GM20431 (cell line): ENCODE results near the gene TRMT5.

Experiments used
- in situ Hi-C: fragments of 300-500 bp; cut with MseI, MboI; formaldehyde crosslinking; loops from one replicate; pipeline ENCODE4 v1.15.0; 2020; ENCODE audit warnings: low sequenced_read_pairs; ENCODE audit not compliant: unreplicated experiment

TRMT5 gene

GRCh38 chr14:60980811-60981632 lies at the start of gene TRMT5, which contains the start of gene SLC38A6:
TSS of gene TRMT5 (minus strand) at chr14:60981079. CDS start at chr14:60980973, 106 bp downstream.
TSS of gene SLC38A6 (plus strand) at chr14:60981245. CDS start at chr14:60981278, 33 bp downstream.
- in situ Hi-C loops, result no loop called here

GRCh38 chr14:61026526-61026925 lies 45.6 kb upstream of the TRMT5 start:
- in situ Hi-C loops, result loop anchor here (10.0 kb wide), 1 partner anchor 382 kb away; the partner anchor contains the start of gene SIX1

DNA sequence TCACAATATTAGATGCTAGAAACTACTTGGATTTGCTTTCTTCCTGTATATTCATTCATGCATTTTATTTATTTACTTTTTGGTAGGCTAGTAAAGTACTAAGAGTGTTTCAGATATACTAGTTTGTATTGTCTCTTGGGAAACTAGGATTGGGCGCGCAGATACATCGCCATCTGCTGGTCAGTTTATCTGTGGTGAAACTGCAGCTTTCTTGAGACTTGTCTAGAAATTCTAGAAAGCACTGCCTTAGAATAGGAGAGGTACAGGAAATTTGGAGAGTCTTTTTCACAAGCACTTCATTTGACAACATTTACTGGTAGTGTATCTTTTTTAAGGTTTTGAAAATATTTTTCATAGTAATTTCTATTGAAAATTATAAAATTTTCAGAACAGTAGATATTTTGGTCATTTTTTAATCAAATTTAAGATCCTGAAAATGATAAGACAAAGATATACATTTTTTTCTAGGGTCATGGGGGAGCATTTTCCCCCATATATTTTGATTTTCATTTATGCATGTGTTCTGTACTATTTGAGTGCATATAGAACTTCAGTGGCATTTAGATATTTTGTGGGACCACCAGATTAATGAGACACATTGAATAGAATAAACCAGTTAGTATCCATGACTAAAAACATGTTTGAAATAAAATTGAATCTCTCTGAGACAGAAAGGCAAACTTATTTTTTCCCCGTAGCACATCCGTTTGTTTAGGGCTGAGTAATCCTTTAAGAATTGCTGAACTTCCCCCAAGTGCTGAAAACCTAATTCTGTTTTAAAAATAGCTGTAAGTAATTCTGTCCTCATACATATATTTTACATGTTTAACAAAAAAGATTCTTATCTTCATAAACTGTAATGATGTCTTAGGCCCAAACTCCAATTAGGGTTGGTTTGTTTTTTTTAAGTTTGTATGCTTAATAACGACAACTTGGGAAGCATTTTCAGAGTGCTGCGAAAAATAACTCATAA lies 44.7 kb upstream of the TRMT5 start:
- in situ Hi-C loops, result loop anchor here (10.0 kb wide), 1 partner anchor 381 kb away; the partner anchor contains the start of gene SIX1

- in situ Hi-C loops, result no loop called here
These were observed 38.7 kb upstream of the TRMT5 start for GRCh38 chr14:61019537-61019936.

DNA sequence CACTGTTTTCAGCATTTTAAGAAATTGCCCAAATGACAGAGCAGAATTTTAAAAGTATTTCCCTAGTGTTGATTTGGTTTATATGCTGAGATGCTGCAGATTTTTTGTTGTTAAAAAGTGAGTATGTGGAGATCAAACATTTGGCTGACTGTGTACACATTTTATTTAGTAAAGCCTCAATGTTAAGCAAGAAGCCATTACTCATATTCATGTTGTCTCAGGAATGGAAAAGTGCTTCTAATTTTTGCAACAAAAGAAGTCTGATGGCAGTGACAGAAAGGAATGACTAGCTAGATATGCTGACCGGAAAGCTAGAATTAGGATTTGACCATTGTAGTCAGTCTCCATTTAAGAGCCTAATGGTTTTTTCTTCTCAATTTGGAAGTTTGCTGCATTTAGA lies 22.7 kb upstream of the TRMT5 start:
- in situ Hi-C loops, result no loop called here

- in situ Hi-C loops, result no loop called here
These were observed 18.7 kb upstream of the TRMT5 start for GRCh38 chr14:60999536-60999935.

DNA sequence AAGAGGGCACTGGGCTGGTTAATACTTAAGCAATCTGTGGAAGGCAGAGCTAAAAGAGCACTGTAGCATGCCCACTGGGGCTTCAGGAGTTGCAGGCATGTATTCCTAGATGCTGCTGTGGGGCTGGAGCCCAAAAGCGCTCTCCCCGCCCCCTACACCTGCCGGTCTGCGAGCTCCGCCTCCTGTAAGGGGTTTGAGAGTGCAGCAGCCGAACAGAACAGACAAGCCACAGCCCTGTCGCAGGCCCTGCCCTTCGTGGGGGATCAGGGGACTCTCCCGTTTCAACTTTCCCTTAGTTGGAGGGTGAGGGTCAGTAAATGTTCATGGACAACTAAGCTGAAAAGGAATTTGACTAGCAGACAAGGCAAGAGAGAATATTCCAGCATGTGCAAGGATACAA lies 17.7 kb upstream of the TRMT5 start:
- in situ Hi-C loops, result no loop called here

GRCh38 chr14:60989599-60989998 lies 8.7 kb upstream of the TRMT5 start:
- in situ Hi-C loops, result no loop called here

DNA sequence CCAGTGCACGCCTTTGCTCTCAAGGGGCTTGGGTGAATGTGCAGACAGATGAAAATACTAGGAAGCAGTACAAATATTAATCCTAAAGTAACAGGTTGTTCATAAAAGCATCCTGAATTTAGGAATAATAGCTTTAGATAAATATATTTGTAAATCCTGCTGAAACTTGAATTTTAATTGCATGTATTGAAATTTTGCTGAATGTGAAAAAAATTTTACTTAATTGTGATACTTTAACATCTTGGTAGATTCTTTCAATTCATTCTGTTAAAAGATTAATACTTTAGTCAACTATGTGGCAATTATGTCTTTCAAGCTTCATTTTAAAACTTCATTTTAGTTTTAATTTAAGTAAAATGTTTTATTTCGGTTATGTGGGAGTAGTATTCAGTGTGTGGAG lies 5.6 kb upstream of the TRMT5 start:
- in situ Hi-C loops, result no loop called here

GRCh38 chr14:60984196-60984595 lies 3.3 kb upstream of the TRMT5 start:
- in situ Hi-C loops, result no loop called here

GRCh38 chr14:60981633-60982455 lies 965 bp upstream of the TRMT5 start:
- in situ Hi-C loops, result no loop called here

- in situ Hi-C loops, result no loop called here
These were observed 3.0 kb downstream of the TRMT5 start for GRCh38 chr14:60977847-60978246.

GRCh38 chr14:60975551-60975950 lies 5.3 kb downstream of the TRMT5 start:
- in situ Hi-C loops, result no loop called here

DNA sequence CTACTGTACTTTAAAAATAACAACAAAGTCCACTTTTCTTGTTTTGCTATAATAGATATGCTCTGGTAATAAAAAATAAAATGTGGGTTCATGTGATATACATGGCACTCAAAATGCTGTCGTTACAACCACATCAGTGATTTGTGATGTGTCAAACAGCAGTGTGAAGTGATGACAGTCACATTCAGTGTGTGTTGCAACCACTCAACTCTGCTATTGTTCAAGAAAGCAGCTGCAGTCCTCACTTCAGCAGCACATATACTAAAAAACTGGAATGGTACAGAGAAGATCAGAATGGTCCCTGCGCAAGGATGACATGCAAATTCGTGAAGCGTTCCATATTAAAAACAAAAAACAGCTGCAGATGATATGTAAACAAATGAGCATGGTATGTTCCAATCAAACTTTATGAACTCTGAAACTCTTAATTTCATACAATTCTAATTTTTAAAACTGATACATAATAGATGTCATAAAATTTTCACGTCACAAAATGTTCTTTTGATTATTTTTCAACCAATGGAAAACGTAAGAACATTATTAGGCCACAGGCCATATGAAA lies 6.7 kb downstream of the TRMT5 start:
- in situ Hi-C loops, result no loop called here

DNA sequence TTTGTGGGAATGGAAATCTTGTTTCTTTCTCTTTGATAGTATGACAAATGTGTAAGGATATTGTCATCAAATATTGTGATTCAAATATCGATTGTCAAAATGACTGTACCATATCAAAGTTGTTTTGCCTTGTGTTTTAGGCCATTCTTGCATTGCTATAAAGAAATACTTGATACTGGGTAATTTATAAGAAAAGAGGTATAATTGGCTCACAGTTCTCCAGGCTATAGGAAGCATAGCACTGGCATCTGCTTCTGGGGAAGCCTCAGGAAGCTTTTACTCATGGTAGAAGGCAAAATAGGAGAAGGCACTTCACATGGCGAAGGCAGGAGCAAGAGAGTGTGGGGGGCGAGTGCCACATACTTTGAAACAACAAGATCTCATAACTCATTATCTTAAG lies 7.8 kb downstream of the TRMT5 start:
- in situ Hi-C loops, result no loop called here

DNA sequence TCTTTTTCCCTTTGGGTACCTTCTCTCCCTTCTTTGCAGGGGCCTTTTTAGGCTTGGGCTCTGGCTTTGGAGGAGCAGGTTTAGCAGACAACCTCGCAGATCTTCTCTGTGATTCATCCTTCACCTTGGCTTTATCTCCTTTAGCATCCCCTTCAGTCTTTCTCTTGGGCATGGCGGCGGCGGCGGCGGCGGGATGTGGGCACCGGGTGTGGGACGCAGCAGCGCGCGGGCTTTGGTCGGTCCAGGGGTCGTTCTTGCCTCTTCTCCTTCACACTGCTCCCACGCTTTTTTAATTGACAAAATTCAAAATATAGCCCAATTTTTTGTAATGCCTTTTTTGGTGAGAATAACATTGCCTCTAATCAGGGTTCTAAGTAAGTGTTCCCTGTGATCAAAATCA lies 8.6 kb downstream of the TRMT5 start:
- in situ Hi-C loops, result no loop called here

GRCh38 chr14:60971271-60971670 lies 9.6 kb downstream of the TRMT5 start:
- in situ Hi-C loops, result no loop called here

- in situ Hi-C loops, result no loop called here
These were observed 10.7 kb downstream of the TRMT5 start for GRCh38 chr14:60970146-60970545.

- in situ Hi-C loops, result no loop called here
These were observed 12.2 kb downstream of the TRMT5 start for GRCh38 chr14:60968671-60969070.

DNA sequence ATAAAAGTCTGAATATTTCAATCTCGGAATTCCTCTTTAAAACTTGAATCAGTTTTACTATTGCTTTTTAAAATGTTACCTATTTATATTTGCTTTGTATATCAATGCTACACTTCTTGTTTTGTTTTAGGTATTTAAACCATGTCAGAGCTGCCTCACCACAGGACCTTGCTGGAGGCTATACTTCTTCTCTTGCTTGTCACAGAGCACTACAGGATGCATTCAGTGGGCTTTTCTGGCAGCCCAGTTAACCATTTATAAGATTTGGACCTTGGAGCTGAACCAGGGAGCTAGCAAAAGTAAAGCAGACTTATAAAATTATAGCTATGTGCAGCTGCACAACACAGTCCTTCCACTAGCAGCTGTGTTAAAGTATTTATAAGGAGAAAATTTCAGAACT lies 12.8 kb downstream of the TRMT5 start:
- in situ Hi-C loops, result no loop called here
